Measurements from ENCODE around the gene SLC38A11.

GRCh38 chr2:164852086-164852485 lies 103.2 kb downstream of the SLC38A11 start:
- no peak for TF ChIP-seq CTCF (conservative IDR thresholded peaks at IDR 0.05)
- TF ChIP-seq EZH2 (IDR thresholded peaks at IDR 0.05; ENCODE audit: low read depth): no peak

All from PC-9 (cell line).